Measurements from ENCODE around the gene SUMF1.
A peak's percentile ranks its signal among the peaks of the same experiment; 100 is the strongest.

Gene SUMF1

GRCh38 chr3:4411236-4411635 is 55.8 kb downstream of the SUMF1 start:
- no peak for DNase-seq

- no peak for DNase-seq
These were observed 56.5 kb downstream of the SUMF1 start for GRCh38 chr3:4410606-4411005.

- DNase-seq: no peak
These were observed 57.0 kb downstream of the SUMF1 start for GRCh38 chr3:4409971-4410573.

- no peak for DNase-seq
These were observed 57.7 kb downstream of the SUMF1 start for GRCh38 chr3:4409415-4409814.

- no peak for DNase-seq
These were observed 58.1 kb downstream of the SUMF1 start for GRCh38 chr3:4408958-4409357.

- no peak for DNase-seq
These were observed 59.1 kb downstream of the SUMF1 start for GRCh38 chr3:4407941-4408340.

- DNase-seq: no peak
These were observed 60.1 kb downstream of the SUMF1 start for GRCh38 chr3:4406746-4407568.

- no peak for DNase-seq
These were observed 62.2 kb downstream of the SUMF1 start for GRCh38 chr3:4404881-4405280.

- no peak for DNase-seq
These were observed 65.6 kb downstream of the SUMF1 start for GRCh38 chr3:4401441-4401840.

GRCh38 chr3:4399476-4399875 is 67.6 kb downstream of the SUMF1 start:
- DNase-seq: no peak

GRCh38 chr3:4398941-4399245 is 68.2 kb downstream of the SUMF1 start:
- no peak for DNase-seq

GRCh38 chr3:4398120-4398940 is 68.7 kb downstream of the SUMF1 start:
- DNase-seq: no peak

- DNase-seq: no peak
These were observed 69.6 kb downstream of the SUMF1 start for GRCh38 chr3:4397466-4397865.

- DNase-seq: no peak
These were observed 70.5 kb downstream of the SUMF1 start for GRCh38 chr3:4396542-4396941.

- DNase-seq: no peak
These were observed 71.1 kb downstream of the SUMF1 start for GRCh38 chr3:4396006-4396405.

GRCh38 chr3:4395448-4395847 is 71.6 kb downstream of the SUMF1 start:
- no peak for DNase-seq

- no peak for DNase-seq
These were observed 72.5 kb downstream of the SUMF1 start for GRCh38 chr3:4394567-4394966.

- DNase-seq: peak; percentile 29
These were observed 73.0 kb downstream of the SUMF1 start for GRCh38 chr3:4394048-4394447.

- DNase-seq: no peak
These were observed 74.1 kb downstream of the SUMF1 start for GRCh38 chr3:4392992-4393391.

- DNase-seq: no peak
These were observed 79.6 kb downstream of the SUMF1 start for GRCh38 chr3:4387210-4388204.

GRCh38 chr3:4385201-4385600 is 81.9 kb downstream of the SUMF1 start:
- DNase-seq: no peak

GRCh38 chr3:4380013-4380412 is 87.1 kb downstream of the SUMF1 start:
- DNase-seq: no peak

- DNase-seq: no peak
These were observed 90.6 kb downstream of the SUMF1 start for GRCh38 chr3:4376499-4376898.
